GM12872 (cell line): Measurements from ENCODE around the gene RESF1.

Source experiments
- TF ChIP-seq, protein P1 (sequence below): IDR thresholded peaks from 3 replicates; pipeline ENCODE4 v1.5.1; 2011; ENCODE audit warnings: low read depth, mild to moderate bottlenecking, low read length, moderate library complexity; ENCODE audit not compliant: insufficient read depth

Gene RESF1

DNA sequence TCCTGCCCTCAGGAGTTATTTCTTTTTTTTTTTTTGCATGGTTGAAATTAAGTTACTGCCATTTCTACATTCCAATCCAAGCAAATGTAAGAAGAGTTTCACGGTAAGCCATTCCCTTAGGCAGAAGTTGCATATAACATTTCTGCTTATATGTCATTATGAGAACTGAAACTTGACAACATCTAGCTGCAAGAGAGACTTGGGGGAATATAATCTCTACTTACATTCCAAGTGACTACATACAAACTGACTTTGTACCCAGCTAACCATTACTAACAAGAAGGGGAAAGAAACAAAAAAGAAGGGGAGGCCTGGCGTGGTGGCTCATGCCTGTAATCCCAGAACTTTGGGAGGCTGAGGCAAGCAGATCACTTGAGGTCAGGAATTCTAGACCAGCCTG lies 7.3 kb upstream of the RESF1 start:
- TF ChIP-seq, protein P1, sequence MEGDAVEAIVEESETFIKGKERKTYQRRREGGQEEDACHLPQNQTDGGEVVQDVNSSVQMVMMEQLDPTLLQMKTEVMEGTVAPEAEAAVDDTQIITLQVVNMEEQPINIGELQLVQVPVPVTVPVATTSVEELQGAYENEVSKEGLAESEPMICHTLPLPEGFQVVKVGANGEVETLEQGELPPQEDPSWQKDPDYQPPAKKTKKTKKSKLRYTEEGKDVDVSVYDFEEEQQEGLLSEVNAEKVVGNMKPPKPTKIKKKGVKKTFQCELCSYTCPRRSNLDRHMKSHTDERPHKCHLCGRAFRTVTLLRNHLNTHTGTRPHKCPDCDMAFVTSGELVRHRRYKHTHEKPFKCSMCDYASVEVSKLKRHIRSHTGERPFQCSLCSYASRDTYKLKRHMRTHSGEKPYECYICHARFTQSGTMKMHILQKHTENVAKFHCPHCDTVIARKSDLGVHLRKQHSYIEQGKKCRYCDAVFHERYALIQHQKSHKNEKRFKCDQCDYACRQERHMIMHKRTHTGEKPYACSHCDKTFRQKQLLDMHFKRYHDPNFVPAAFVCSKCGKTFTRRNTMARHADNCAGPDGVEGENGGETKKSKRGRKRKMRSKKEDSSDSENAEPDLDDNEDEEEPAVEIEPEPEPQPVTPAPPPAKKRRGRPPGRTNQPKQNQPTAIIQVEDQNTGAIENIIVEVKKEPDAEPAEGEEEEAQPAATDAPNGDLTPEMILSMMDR, result no peak

DNA sequence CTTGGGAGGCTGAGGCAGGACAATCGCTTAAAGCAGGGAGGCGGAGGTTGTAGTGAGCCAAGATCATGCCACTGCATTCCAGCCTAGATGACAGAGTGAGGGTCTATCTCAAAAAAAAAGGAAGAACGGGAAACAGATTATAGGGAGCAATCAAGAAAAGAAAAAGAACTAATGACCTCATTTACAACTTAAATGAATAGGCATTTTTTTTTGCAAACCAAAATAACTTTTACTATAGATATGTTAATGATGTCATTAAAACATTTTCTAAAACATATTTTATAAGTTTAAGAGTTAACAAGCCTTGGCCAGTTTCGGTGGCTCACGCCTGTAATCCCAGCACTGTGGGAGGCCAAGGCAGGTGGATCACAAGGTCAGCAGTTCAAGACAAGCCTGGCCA lies 6.8 kb upstream of the RESF1 start:
- TF ChIP-seq, protein P1, result no peak

DNA sequence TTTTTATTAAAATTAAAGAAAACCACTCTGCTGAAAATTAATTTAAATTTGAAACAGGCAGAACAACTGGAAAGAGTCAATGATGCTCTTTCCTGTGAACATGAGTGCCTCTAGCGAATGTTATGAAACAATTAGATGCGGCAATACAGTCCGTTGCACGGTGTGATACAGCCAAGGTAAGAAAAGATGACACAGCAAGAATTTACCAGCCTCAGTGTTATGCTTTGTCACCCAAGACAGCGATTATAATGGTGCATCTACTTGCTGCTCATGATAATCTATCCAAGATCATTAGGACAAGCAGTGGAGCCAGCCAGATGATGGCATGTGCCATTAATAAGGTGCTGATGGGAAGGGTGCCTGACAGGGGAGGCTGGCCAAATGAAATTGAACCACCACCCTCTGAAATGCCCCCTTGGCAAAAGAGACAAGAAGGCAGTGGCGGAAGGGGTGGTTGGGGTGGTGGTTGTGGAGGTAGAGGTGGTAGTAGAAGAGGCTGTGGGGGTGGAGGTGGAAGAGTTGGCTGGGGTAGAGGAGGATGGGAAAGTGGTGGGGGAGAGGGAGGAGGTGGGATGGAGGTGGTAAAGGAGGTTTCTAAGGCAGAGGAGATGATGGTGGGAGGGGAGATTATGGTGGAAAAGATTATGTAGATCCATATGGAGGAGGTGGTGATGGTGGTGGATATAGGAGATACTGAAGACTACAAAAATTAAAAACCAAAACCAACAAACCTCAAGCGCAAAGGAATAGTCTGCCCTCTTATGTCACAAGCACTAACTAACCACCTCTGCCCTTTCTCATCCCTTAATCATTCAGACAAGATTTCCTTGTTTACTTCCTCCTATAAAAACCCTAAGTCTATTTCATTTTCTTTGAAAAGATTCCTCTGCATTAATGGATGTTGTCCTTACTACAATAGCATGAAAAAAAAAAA lies 4.0 kb upstream of the RESF1 start:
- TF ChIP-seq, protein P1, result no peak

DNA sequence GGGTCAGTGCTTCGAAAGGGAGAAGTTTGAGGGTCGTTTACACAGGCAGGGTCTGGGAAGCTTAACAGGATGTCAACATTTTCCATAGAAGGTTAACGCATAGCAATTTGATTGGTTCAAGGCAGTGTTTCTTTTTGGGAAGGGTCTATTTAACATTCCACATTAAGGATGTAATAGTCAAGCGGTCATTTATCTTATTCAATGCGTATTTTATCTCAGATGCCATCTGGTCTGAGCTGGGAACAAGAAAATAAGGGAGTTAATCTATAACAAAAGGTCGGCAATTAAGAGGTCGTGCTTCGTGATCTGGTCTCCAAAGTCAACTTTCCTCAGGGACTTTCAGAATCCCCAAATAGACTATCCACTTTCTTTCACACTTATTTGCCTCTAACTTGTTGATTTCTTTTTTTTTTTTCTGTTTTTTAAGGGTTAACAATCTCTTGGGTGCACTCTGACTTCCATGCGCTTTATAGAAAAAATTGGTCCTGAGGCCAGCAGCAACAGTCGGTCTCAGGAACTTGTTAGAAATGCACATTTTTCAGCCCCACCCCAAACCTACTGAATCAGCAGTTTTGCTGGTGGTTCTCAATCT lies 550 bp upstream of the RESF1 start:
- TF ChIP-seq, protein P1, result no peak

DNA sequence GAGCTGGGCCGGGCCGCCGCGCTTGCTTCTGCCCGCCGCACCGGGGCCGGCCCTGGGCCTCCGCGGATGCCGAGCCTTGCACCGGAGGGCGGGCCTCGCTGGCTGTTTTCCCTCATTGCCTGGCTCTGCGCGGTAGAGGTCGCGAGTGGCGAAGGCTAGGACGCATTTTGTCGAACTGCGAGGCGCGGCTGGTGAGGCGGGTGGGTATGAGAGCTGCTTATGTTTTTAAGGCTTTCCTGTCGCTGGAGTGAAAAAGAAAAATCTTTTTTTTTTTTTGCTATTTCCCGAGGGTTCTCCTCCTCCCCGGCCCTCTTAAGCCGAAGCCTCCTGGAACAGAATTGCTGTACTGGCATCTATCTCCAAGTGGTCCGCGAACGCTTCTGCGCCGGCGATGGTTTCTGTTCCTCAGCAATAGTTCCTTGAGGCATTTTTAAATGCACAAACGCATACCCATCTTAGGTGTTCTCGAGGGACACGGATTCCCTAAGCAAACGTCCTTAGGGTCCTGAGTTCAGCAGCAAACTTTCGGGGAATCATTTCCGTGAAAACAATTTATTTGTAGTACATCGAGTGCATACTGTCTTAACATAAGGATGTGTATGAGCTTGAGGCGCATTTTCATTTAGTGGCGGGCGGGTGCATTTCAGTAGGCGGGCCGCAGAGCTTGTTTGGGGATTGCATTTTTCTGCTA lies 631 bp downstream of the RESF1 start:
- TF ChIP-seq, protein P1, result 0 out of 3 replicates have a peak, but pooled peaks have one; percentile 18

DNA sequence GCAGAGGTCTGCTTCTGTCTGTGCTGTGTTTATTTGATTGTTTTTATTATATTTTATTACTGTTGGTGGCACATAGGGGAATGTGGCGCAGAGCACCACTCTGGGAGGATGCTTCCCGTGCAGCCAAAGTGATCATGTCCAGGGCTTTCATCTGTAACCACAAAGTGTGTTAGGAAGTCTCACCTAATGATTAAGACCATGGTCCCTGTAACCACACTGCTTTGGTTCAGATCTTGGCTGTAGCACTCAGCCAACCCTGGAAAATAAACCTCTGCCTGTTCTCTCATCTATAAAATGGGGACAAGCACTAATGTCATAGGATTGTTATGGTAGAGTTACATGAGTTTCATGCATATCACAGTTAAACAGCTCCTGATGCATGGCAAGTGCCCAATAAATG lies 1.9 kb downstream of the RESF1 start:
- TF ChIP-seq, protein P1, result no peak

DNA sequence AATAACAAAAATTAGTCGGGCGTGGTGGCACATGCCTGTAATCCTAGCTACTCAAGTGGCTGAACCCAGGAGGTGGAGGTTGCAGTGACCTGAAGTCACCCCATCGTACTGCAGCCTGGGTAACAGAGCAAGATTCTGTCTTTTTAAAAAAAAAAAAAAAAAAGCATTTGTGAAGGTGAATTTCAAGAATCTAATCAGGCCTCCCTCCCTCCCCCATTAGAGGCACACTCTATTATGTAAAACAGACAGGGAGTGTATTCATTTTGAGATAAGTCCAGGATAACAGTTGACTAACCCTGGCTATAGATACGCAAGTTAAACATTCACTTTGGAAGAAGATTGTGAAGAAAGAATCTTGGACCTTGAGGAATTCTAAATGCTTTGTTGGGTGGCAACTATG lies 2.9 kb downstream of the RESF1 start:
- TF ChIP-seq, protein P1, result no peak
